ENCODE data around the gene ZNF688. TPM values are rescaled to one million over a fixed set of nuclear protein-coding genes. Genes with fewer than 3 reads are reported as not detected.
"Not testable (repeated sequence)": the region's sequence is repeated elsewhere in the genome, so short reads cannot be mapped to it uniquely, and the experiment has no call there.

The ZNF688 gene
- total RNA-seq, 1 donor from 2014 or later = 9.2 TPM

DNA sequence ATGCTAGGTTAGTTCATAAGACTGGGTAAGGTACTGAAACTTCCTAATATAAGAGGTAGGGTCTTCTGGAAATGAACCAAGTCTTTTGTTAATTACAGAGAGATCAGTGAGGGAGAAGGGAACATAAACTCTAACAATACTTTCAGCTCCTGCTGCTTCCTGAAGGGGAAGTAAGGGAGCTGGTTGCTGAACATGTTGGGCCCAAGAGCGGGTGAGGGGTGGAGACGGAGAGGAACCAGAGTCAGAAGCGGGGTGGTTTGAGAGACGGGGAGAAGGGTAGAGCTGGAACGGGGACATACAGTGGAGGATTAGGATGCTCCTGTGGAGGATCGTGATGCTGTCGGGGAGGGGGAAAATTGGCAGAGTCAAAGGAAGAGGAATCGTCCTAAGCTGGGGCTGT is 25.4 kb downstream of the ZNF688 start:
- Mint-ChIP-seq H3K27me3 (ENCODE audit: low read depth) (no peaks in the 10 kb centered on the region), H3K4me3 (ENCODE audit: low read depth) (no peak overlapping the region), H3K36me3 (ENCODE audit: low read depth) (no peaks in the 10 kb centered on the region), H3K27ac (no peak overlapping the region), H3K4me1 (ENCODE audit: low read depth) (peaks cover 14% of the 10 kb centered on the region), H3K9me3 (no peaks in the 10 kb centered on the region)
- no peak for DNase-seq (ENCODE audit: low spot score)
- intact Hi-C loops (cut with micrococcal nuclease) = no loop called here

- Mint-ChIP-seq H3K4me1 (ENCODE audit: low read depth) (peaks cover 3% of the 10 kb centered on the region), H3K27me3 (ENCODE audit: low read depth) (no peaks in the 10 kb centered on the region), H3K27ac (no peak overlapping the region), H3K36me3 (ENCODE audit: low read depth) (peaks cover 2% of the 10 kb centered on the region), H3K9me3 (no peaks in the 10 kb centered on the region), H3K4me3 (ENCODE audit: low read depth) (no peak overlapping the region)
- intact Hi-C loops (cut with micrococcal nuclease) = no loop called here
- DNase-seq (ENCODE audit: low spot score) = no peak
Measured at GRCh38 chr16:30543067-30543466, 28.4 kb downstream of the ZNF688 start.

GRCh38 chr16:30541502-30542329 is 29.8 kb downstream of the ZNF688 start:
- intact Hi-C loops (cut with micrococcal nuclease) = no loop called here

GRCh38 chr16:30540916-30541464 is 30.5 kb downstream of the ZNF688 start:
- peaks cover 13% of the 10 kb centered on the region for H3K4me1 Mint-ChIP-seq (ENCODE audit: low read depth)
- DNase-seq (ENCODE audit: low spot score); H3K27ac Mint-ChIP-seq; intact Hi-C loops (cut with micrococcal nuclease); H3K9me3 Mint-ChIP-seq; H3K27me3 Mint-ChIP-seq (ENCODE audit: low read depth); H3K4me3 Mint-ChIP-seq (ENCODE audit: low read depth): not testable (repeated sequence)
- peaks cover 21% of the 10 kb centered on the region for H3K36me3 Mint-ChIP-seq (ENCODE audit: low read depth)

More at GRCh38 chr16:30541502-30542329, 29.8 kb downstream of the ZNF688 start:
- Mint-ChIP-seq H3K36me3 (ENCODE audit: low read depth) (peaks cover 14% of the 10 kb centered on the region), H3K9me3 (no peaks in the 10 kb centered on the region), H3K4me3 (ENCODE audit: low read depth) (no peak overlapping the region), H3K27me3 (ENCODE audit: low read depth) (no peaks in the 10 kb centered on the region), H3K27ac (no peak overlapping the region), H3K4me1 (ENCODE audit: low read depth) (peaks cover 8% of the 10 kb centered on the region)
- no peak for DNase-seq (ENCODE audit: low spot score)

GRCh38 chr16:30539986-30540526 is 31.5 kb downstream of the ZNF688 start:
- not testable (repeated sequence) for H3K27me3 Mint-ChIP-seq (ENCODE audit: low read depth)

DNA sequence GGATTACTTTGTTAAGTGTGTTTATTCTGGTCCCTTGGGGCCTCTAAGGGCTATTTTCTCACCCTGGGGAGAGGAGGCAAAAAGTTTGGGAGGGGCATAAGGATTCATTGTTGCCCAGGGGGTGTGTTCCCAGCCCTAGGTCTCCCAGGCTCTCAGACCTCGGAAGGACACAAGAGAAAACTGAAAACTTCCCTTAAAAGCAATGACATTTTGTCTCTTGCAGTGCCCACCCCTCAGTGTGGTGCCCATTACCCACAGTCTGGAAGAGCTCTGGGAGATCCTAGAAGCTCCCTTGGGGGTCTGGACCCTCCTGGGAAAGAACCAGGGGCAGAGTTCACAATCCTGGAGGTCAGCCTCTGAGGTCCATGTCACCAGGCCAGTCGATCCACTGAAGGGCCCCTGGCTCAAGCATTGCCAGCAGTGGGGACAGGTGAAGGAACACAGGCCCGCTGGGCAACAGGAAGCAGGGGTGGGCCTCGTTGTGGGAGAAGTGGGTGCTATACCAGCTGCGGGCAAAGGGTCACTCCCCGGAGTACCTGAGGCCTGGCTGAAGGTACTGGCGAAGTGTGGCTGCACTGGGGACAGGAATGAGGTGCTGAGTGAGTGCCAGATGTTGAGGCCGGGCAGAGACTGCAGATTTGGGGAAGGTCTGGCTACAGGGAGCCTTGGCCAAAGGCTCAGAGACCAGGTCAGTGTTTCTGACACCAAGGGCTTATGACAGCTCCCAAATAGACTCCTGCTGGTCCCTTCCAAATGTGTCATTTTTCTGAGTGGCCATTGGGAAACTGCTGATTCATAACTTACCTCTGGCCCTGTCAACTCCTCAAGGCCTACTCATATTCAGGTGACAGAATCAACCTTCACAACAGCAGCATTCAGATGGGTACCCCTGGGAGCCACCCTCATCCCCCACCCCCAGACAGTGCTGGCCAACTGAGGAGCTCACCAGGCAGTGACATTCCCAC is 32.2 kb downstream of the ZNF688 start:
- intact Hi-C loops (cut with micrococcal nuclease) = loop anchor here (5.0 kb wide), 1 partner anchor 88 kb away; no protein-coding TSS in a partner anchor
- H3K9me3 Mint-ChIP-seq = no peaks in the 10 kb centered on the region
- H3K27ac Mint-ChIP-seq = no peak overlapping the region
- H3K36me3 Mint-ChIP-seq (ENCODE audit: low read depth) = peaks cover 28% of the 10 kb centered on the region
- H3K27me3 Mint-ChIP-seq (ENCODE audit: low read depth) = no peaks in the 10 kb centered on the region
- no peak overlapping the region for H3K4me3 Mint-ChIP-seq (ENCODE audit: low read depth)
- no peak for DNase-seq (ENCODE audit: low spot score)
- peaks cover 17% of the 10 kb centered on the region for H3K4me1 Mint-ChIP-seq (ENCODE audit: low read depth)

More at GRCh38 chr16:30539986-30540526, 31.5 kb downstream of the ZNF688 start:
- H3K27ac Mint-ChIP-seq; H3K4me3 Mint-ChIP-seq (ENCODE audit: low read depth); DNase-seq (ENCODE audit: low spot score); H3K9me3 Mint-ChIP-seq: not testable (repeated sequence)
- intact Hi-C loops (cut with micrococcal nuclease) = loop anchor here (5.0 kb wide), 1 partner anchor 87 kb away; no protein-coding TSS in a partner anchor
- H3K4me1 Mint-ChIP-seq (ENCODE audit: low read depth) = peaks cover 16% of the 10 kb centered on the region
- peaks cover 25% of the 10 kb centered on the region for H3K36me3 Mint-ChIP-seq (ENCODE audit: low read depth)

DNA sequence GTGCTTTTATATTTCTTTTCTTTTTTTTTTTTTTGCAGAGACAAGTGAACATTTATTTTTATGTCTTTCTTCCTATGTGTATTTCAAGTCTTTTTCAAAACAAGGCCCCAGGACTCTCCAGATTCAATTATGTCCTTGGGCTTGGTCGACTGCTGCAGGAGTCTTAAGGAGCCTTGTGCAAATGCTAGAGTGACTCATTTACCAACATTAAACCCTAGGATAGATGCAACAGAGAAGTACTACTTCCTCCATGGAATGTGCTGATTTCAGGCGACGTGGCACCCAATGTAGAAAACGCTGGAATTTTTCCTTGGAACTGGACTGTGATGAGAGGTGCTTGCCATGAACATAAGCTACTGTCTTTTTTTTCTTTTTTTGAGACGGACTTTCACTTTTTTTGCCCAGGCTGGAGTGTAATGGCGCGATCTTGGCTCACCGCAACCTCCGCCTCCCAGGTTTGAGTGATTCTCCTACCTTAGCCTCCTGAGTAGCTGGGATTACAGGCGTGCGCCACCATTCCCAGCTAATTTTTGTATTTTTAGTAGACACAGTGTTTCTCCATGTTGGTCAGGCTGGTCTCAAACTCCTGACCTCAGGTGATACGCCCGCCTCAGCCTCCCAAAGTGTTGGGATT is 35.0 kb downstream of the ZNF688 start:
- H3K27me3 Mint-ChIP-seq (ENCODE audit: low read depth); H3K9me3 Mint-ChIP-seq; DNase-seq (ENCODE audit: low spot score): not testable (repeated sequence)
- intact Hi-C loops (cut with micrococcal nuclease) = loop anchor here (5.0 kb wide), 1 partner anchor 91 kb away; no protein-coding TSS in a partner anchor
- Mint-ChIP-seq H3K36me3 (ENCODE audit: low read depth) (peaks cover 38% of the 10 kb centered on the region), H3K27ac (peak overlapping the region; percentile 100), H3K4me1 (ENCODE audit: low read depth) (peaks cover 21% of the 10 kb centered on the region), H3K4me3 (ENCODE audit: low read depth) (peak overlapping the region; percentile 99)

DNA sequence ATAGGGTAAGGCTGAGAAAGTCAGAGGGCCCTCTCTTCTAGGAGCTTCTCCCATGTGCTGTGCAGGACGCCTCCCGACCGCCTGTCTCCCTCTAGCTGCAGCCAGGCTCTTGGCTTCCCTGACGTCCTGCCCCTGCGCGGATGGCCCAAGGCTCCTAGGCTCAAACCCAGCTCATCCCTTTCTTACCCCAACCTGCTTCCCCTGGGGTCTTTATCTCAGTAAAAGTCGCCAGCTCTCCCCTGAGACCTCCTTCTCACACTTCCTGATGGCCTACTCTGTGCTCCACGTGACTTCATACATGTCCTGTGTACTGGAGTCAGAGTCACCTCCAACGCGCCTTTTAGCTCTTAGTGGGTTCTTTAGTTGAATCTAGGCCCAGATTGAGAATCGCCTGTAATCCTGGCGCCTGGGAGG is 35.7 kb downstream of the ZNF688 start:
- intact Hi-C loops (cut with micrococcal nuclease) = loop anchor here (1.0 to 5.0 kb wide), 6 partner anchors 8 to 92 kb away; partner anchors contain the start of genes ZNF764 and ZNF785
- peak; percentile 62 for DNase-seq (ENCODE audit: low spot score)
- peak overlapping the region; percentile 100 for H3K27ac Mint-ChIP-seq
- peaks cover 21% of the 10 kb centered on the region for H3K4me1 Mint-ChIP-seq (ENCODE audit: low read depth)
- no peaks in the 10 kb centered on the region for H3K9me3 Mint-ChIP-seq
- peaks cover 42% of the 10 kb centered on the region for H3K36me3 Mint-ChIP-seq (ENCODE audit: low read depth)
- peak overlapping the region; percentile 99 for H3K4me3 Mint-ChIP-seq (ENCODE audit: low read depth)
- H3K27me3 Mint-ChIP-seq (ENCODE audit: low read depth) = no peaks in the 10 kb centered on the region

DNA sequence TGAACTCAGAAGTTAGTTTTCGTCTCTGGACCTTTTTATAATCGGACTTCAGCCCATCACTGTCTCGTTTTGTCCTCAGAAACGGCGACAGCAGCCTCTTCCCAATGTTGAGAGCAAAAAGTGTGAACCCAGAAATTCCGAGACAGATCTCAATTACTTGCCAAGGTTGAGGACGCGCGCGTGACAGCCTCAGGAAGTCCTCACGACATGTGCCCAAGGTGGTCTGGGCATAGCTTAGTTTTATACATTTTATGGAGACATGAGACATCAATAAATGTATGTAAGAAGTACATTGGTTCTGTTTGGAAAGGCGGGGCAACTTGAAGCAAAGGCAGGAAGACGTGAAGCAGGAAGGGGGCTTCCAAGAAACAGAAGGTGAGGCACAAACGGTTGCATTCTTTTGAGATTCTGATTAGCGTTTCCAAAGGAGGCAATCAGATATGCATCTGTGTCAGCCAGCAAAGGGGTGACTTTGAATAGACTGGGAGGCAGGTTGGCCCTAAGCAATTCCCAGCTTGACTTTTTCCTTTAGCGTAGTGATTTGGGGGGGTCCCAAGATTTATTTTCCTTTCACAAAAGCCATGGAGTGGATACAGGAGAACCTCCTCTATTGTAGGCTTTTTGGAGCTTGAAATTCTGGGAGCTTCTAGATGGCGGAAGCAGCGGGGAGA is 36.3 kb downstream of the ZNF688 start:
- peaks cover 42% of the 10 kb centered on the region for H3K36me3 Mint-ChIP-seq (ENCODE audit: low read depth)

DNA sequence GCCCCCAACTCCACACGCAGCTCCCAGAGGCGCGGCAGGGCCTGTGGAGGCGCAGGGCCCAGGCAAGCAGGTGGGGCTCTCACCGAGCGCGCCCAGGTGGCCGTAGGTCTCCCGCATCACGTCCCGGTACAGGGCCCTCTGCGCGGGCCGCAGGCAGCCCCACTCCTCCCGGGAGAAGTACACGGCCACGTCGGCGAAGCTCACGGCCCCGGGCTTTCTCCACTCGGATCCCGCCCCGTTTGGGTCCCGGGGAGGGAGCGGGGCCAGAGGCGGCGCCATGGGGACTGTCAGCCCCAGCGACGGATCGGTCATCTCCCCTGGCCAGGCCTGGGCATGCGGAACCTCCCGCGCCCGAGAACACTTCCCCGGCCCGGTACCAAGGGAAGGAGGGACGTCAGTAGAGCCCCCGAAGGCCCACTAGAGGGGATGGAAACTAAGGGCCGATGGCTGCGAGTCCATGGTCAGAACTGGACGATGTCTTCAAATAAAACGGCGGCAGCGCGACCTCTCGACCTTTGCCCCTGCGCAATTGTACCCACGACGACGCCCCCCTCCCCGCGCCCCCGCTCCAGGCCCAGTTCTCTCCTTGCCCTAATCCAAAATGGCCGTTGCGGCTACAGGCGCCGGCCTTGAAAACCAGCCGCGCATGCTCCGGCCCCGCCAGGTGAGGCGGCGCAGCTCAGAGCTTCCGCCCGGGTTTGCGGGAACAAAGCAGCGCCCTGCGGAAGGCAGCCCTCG is 37.0 kb downstream of the ZNF688 start, which contains the start of gene ZNF747:
Gene ZNF747 (minus strand): TSS at position 491 of the 738 bp plus-strand sequence. CDS start 179 bp downstream, at position 312.
- Mint-ChIP-seq H3K4me3 (ENCODE audit: low read depth) (peak within 1 kb of the TSS; percentile 99), H3K27me3 (ENCODE audit: low read depth) (no peaks in the 10 kb centered on the region), H3K4me1 (ENCODE audit: low read depth) (peaks cover 27% of the 10 kb centered on the region), H3K36me3 (ENCODE audit: low read depth) (peaks cover 42% of the 10 kb centered on the region), H3K9me3 (no peaks in the 10 kb centered on the region), H3K27ac (peak within 1 kb of the TSS; percentile 100)
- peak; percentile 86 for DNase-seq (ENCODE audit: low spot score)
- intact Hi-C loops (cut with micrococcal nuclease) = loop anchor here (1.0 to 5.0 kb wide), 6 partner anchors 7 to 93 kb away; partner anchors contain the start of genes ZNF764 and ZNF785

More for the DNA sequence above, 36.3 kb downstream of the ZNF688 start:
- Mint-ChIP-seq H3K9me3 (no peaks in the 10 kb centered on the region), H3K27me3 (ENCODE audit: low read depth) (no peaks in the 10 kb centered on the region), H3K4me3 (ENCODE audit: low read depth) (peak overlapping the region; percentile 99), H3K4me1 (ENCODE audit: low read depth) (peaks cover 23% of the 10 kb centered on the region), H3K27ac (peak overlapping the region; percentile 100)
- no peak for DNase-seq (ENCODE audit: low spot score)
- intact Hi-C loops (cut with micrococcal nuclease) = loop anchor here (1.0 to 5.0 kb wide), 6 partner anchors 8 to 92 kb away; partner anchors contain the start of genes ZNF764 and ZNF785

Data from activated T-helper 2 cell treated with anti-CD3 and anti-CD28 coated beads, Interferon-gamma antibody, Interleukin-2, Interleukin-4, amounts not matched to agents 10 μg/mL and 5 μg/mL and 100 μg/mL, durations not matched to agents 14 hours and 24 hours and 36 hours (primary cell).